HepG2 (cell line): ENCODE data around the gene GRB2. TPM values are rescaled to one million over a fixed set of nuclear protein-coding genes. Genes with fewer than 3 reads are reported as not detected.

Experiments used
- CEBPB ChIP-seq: IDR thresholded peaks from 2 replicates; pipeline ENCODE4 v1.6.1; 2011; ENCODE audit warnings: low read depth, low read length, improper control_type of control experiment, borderline replicate concordance
- E2F2 ChIP-seq: sonication (generic); formaldehyde crosslinking; IDR thresholded peaks from 2 replicates; pipeline ENCODE4 v1.4.0; 2020; ENCODE audit warnings: missing genetic modification reagents, borderline replicate concordance
- ELF3 ChIP-seq: IDR thresholded peaks from 2 replicates; pipeline ENCODE4 v1.6.1; 2016; ENCODE audit warnings: missing genetic modification reagents, missing compliant biosample characterization
- HDAC1 ChIP-seq: sonication (generic); formaldehyde crosslinking; IDR thresholded peaks from 2 replicates; pipeline ENCODE4 v1.5.1; 2020; ENCODE audit warnings: mild to moderate bottlenecking, missing genetic modification reagents
- MXD1 ChIP-seq: sonication (generic); formaldehyde crosslinking; IDR thresholded peaks from 2 replicates; pipeline ENCODE4 v1.4.0; 2020; ENCODE audit warnings: mild to moderate bottlenecking, missing genetic modification reagents
- RXRA ChIP-seq: sonication (generic); formaldehyde crosslinking; IDR thresholded peaks from 2 replicates; pipeline ENCODE4 v1.5.1; 2020; ENCODE audit warnings: missing genetic modification reagents
- ZNF121 ChIP-seq: sonication (generic); formaldehyde crosslinking; IDR thresholded peaks from 2 replicates; pipeline ENCODE4 v1.5.0; 2020; ENCODE audit warnings: mild to moderate bottlenecking, missing genetic modification reagents
- ZNF275 ChIP-seq: sonication (generic); formaldehyde crosslinking; IDR thresholded peaks from 2 replicates; pipeline ENCODE4 v1.8.0; 2022; ENCODE audit warnings: missing genetic modification reagents, mild to moderate bottlenecking, inconsistent platforms, borderline replicate concordance
- ZNF282 ChIP-seq: fragments of 450-650 bp; IDR thresholded peaks from 2 replicates; pipeline ENCODE4 v1.6.1; 2018; ENCODE audit not compliant: partially characterized antibody
- ZNF318 ChIP-seq: sonication (generic); formaldehyde crosslinking; IDR thresholded peaks from 2 replicates; pipeline ENCODE4 v1.4.0; 2020; ENCODE audit warnings: mild to moderate bottlenecking, missing genetic modification reagents
- ZNF414 ChIP-seq: sonication (generic); formaldehyde crosslinking; IDR thresholded peaks from 2 replicates; pipeline ENCODE4 v1.5.0; 2020; ENCODE audit warnings: missing genetic modification reagents
- polyA plus RNA-seq, 8 experiments: library from polyadenylated mRNA; depleted of rRNA in 3 of 8; stranded (reverse) in 7 of 8; unstranded in 1 of 8; fragments of >200 nt; fragmentation: Illumina TruSeq in 4 of 8; extraction: Trizol in 4 of 8; gene quantifications; 2 replicates each; pipeline versions ENCODE4 v1.2.1 to v1.2.3, GENCODE V29; 2011 to 2016; ENCODE audit warnings: low read depth in 4 of 8, missing spikeins in 1 of 8, mixed read lengths in 1 of 8; ENCODE audit not compliant: insufficient read depth in 1 of 8
- total RNA-seq, 5 experiments: library from RNA; depleted of rRNA; stranded (reverse); fragments of >200 nt; fragmentation: Illumina TruSeq; extraction: Trizol; gene quantifications; 2 replicates each; pipeline ENCODE4 v1.2.3, GENCODE V29; 2016; ENCODE audit warnings: low read depth in 1 of 5

The GRB2 gene
- total and polyA plus RNA-seq, 2 of the 13 experiments (the other 11 are each of a cell fraction or from before 2014, with no cell fraction given) = 84.6 to 92.3 TPM

- TF ChIP-seq ZNF275 (CRISPR knock-in tag) (no peak), ZNF121 (CRISPR knock-in tag) (0 out of 2 replicates have a peak, but pooled peaks have one; percentile 39), MXD1 (CRISPR knock-in tag) (no peak), ZNF318 (CRISPR knock-in tag) (no peak), ZNF282 (no peak), ZNF414 (CRISPR knock-in tag) (0 out of 2 replicates have a peak, but pooled peaks have one; percentile 44), HDAC1 (CRISPR knock-in tag) (peak; percentile 90), ELF3 (CRISPR knock-in tag) (peak; percentile 92), CEBPB (no peak), RXRA (CRISPR knock-in tag) (peak; percentile 56), E2F2 (CRISPR knock-in tag) (peak; percentile 50; the same call in 1 of the 2 replicates)
Observed at GRCh38 chr17:75393523-75394331, 11.8 kb downstream of the GRB2 start (continued).
